ENCODE results near the gene C17orf114.

Gene C17orf114

GRCh38 chr17:4811471-4811870 is 9.3 kb upstream of the C17orf114 start:
- peaks cover 0 to 17% (median 15%) of the 10 kb centered on the region in 4 donors for H3K4me1 ChIP-seq
- no peaks in the 10 kb centered on the region for H3K27me3 ChIP-seq
- no peak for DNase-seq
- H3K27ac ChIP-seq: no peak overlapping the region
- no peak overlapping the region for H3K4me3 ChIP-seq
- H3K9me3 ChIP-seq: no peaks in the 10 kb centered on the region
- intact Hi-C loops (cut with DNase I; ENCODE audit: low total_unique reads): no loop called here
- H3K36me3 ChIP-seq: peaks cover under 1 to 55% (median 19%) of the 10 kb centered on the region in 3 donors
- TF ChIP-seq, protein P1, sequence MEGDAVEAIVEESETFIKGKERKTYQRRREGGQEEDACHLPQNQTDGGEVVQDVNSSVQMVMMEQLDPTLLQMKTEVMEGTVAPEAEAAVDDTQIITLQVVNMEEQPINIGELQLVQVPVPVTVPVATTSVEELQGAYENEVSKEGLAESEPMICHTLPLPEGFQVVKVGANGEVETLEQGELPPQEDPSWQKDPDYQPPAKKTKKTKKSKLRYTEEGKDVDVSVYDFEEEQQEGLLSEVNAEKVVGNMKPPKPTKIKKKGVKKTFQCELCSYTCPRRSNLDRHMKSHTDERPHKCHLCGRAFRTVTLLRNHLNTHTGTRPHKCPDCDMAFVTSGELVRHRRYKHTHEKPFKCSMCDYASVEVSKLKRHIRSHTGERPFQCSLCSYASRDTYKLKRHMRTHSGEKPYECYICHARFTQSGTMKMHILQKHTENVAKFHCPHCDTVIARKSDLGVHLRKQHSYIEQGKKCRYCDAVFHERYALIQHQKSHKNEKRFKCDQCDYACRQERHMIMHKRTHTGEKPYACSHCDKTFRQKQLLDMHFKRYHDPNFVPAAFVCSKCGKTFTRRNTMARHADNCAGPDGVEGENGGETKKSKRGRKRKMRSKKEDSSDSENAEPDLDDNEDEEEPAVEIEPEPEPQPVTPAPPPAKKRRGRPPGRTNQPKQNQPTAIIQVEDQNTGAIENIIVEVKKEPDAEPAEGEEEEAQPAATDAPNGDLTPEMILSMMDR (IDR thresholded peaks at IDR 0.05): no peak

GRCh38 chr17:4810696-4811290 is 8.7 kb upstream of the C17orf114 start:
- H3K36me3 ChIP-seq: peaks cover 0 to 48% (median 14%) of the 10 kb centered on the region in 3 donors
- H3K4me3 ChIP-seq: no peak overlapping the region
- no peak for DNase-seq
- H3K9me3 ChIP-seq: no peaks in the 10 kb centered on the region
- TF ChIP-seq, protein P1 (IDR thresholded peaks at IDR 0.05): no peak
- peaks cover 0 to 24% (median 18%) of the 10 kb centered on the region in 4 donors for H3K4me1 ChIP-seq
- H3K27me3 ChIP-seq: no peaks in the 10 kb centered on the region
- intact Hi-C loops (cut with DNase I; ENCODE audit: low total_unique reads): no loop called here
- no peak overlapping the region for H3K27ac ChIP-seq

GRCh38 chr17:4808378-4808767 is 6.2 kb upstream of the C17orf114 start:
- peak in 1 of 2 donors; percentile 80 for DNase-seq
- H3K4me3 ChIP-seq: peak overlapping the region in 1 of 2 donors; percentile 89
- no peaks in the 10 kb centered on the region for H3K9me3 ChIP-seq
- no peaks in the 10 kb centered on the region for H3K27me3 ChIP-seq
- TF ChIP-seq, protein P1 (IDR thresholded peaks at IDR 0.05): no peak
- no peak overlapping the region for H3K27ac ChIP-seq
- peaks cover 0 to 25% (median 18%) of the 10 kb centered on the region in 4 donors for H3K4me1 ChIP-seq
- intact Hi-C loops (cut with DNase I; ENCODE audit: low total_unique reads): no loop called here
- peaks cover 0 to 31% (median 6%) of the 10 kb centered on the region in 3 donors for H3K36me3 ChIP-seq

- intact Hi-C loops (cut with DNase I; ENCODE audit: low total_unique reads): no loop called here
- peak overlapping the region; percentile 89 to 94 for H3K4me3 ChIP-seq
- no peaks in the 10 kb centered on the region for H3K9me3 ChIP-seq
- peaks cover 0 to 25% (median 18%) of the 10 kb centered on the region in 4 donors for H3K4me1 ChIP-seq
- TF ChIP-seq, protein P1 (IDR thresholded peaks at IDR 0.05): no peak
- no peaks in the 10 kb centered on the region for H3K27me3 ChIP-seq
- DNase-seq: no peak
- H3K36me3 ChIP-seq: peaks cover 0 to 31% (median 6%) of the 10 kb centered on the region in 3 donors
- H3K27ac ChIP-seq: peak overlapping the region; percentile 67 to 71
Observed at GRCh38 chr17:4807605-4808377, 5.7 kb upstream of the C17orf114 start.

GRCh38 chr17:4806777-4807604 is 4.9 kb upstream of the C17orf114 start, which contains the start of gene PLD2:
Gene PLD2, plus strand, starts transcription at chr17:4807152. Its CDS starts 621 bp downstream, at chr17:4807773.
- DNase-seq: peak; percentile 85 to 89
- intact Hi-C loops (cut with DNase I; ENCODE audit: low total_unique reads): no loop called here
- Histone ChIP-seq H3K4me1 (peaks cover 0 to 25% (median 18%) of the 10 kb centered on the region in 4 donors), H3K27me3 (no peaks in the 10 kb centered on the region), H3K36me3 (peaks cover 0 to 31% (median 6%) of the 10 kb centered on the region in 3 donors), H3K27ac (peak within 1 kb of the TSS; percentile 67 to 71), H3K4me3 (peak within 1 kb of the TSS; percentile 89 to 94), H3K9me3 (no peaks in the 10 kb centered on the region)
- TF ChIP-seq, protein P1 (IDR thresholded peaks at IDR 0.05): no peak

Measured in tibial artery (tissue), 4 donors.